Gastrocnemius medialis (tissue), 4 donors: Measurements from ENCODE around the gene ATG7. TPM values are rescaled to one million over a fixed set of nuclear protein-coding genes. Genes with fewer than 3 reads are reported as not detected.
A peak's percentile ranks its signal among the peaks of the same experiment; 100 is the strongest.

Source experiments
- ATAC-seq, 2 donors: fragments of 150-250 bp; one replicate each; pipeline ENCODE4 v1.9.1; 2016
- DNase-seq, 2 donors: peaks; one replicate each; pipeline ENCODE4 v3.0.0-alpha.2; 2019
- H3K27ac ChIP-seq, 4 donors: fragments of 200-600 bp; sonication (generic); 1 replicate in 1 of 4; 2 replicates in 3 of 4; pipeline ENCODE4 v1.5.1; 2016 to 2018; ENCODE audit warnings: mild to moderate bottlenecking in 2 of 4, moderate library complexity in 1 of 4
- H3K27me3 ChIP-seq, 3 donors: fragments of 200-600 bp; sonication (generic) in 2 of 3; 1 replicate in 1 of 3; 2 replicates in 2 of 3; pipeline versions ENCODE4 v1.5.1 to v1.6.0; 2016 to 2019; ENCODE audit warnings: mild to moderate bottlenecking in 1 of 3, moderate library complexity in 1 of 3
- H3K36me3 ChIP-seq, 2 donors: fragments of 200-600 bp; sonication (generic) in 1 of 2; one replicate each; pipeline ENCODE4 v1.5.1; 2017 to 2018
- H3K4me1 ChIP-seq, 2 donors: fragments of 200-600 bp; sonication (generic) in 1 of 2; one replicate each; pipeline ENCODE4 v1.5.1; 2016 to 2017; ENCODE audit warnings: mild to moderate bottlenecking in 2 of 2
- H3K4me3 ChIP-seq, 4 donors: fragments of 200-600 bp; sonication (generic) in 3 of 4; 1 replicate in 1 of 4; 2 replicates in 3 of 4; pipeline ENCODE4 v1.5.1; 2016 to 2019; ENCODE audit warnings: mild to moderate bottlenecking in 2 of 4
- H3K9me3 ChIP-seq, 3 donors: fragments of 200-600 bp; sonication (generic) in 2 of 3; 1 replicate in 1 of 3; 2 replicates in 2 of 3; pipeline ENCODE4 v1.5.1; 2016 to 2019
- CTCF ChIP-seq, 5 experiments: fragments of 450-650 bp in 3 of 5; fragments of 200-600 bp in 2 of 5; sonication (generic) in 2 of 5; IDR thresholded peaks in 4 of 5; conservative IDR thresholded peaks in 1 of 5; 1 replicate in 4 of 5; 2 replicates in 1 of 5; pipeline ENCODE4 v1.5.1; 2016 to 2019; ENCODE audit warnings: antibody characterized with exemption in 5 of 5, mild to moderate bottlenecking in 3 of 5, moderate library complexity in 3 of 5
- POLR2A ChIP-seq, 2 donors: fragments of 450-650 bp; IDR thresholded peaks; one replicate each; pipeline ENCODE4 v1.6.1; 2017; ENCODE audit warnings: antibody characterized with exemption in 2 of 2, mild to moderate bottlenecking in 2 of 2, moderate library complexity in 2 of 2
- in situ Hi-C, 4 donors: fragments of 200-750 bp; cut with MboI; loops; one replicate each; pipeline versions ENCODE4 v1.15.0 to v1.8.0; 2017; ENCODE audit warnings: low sequenced_read_pairs in 4 of 4
- intact Hi-C: fragments of 100-400 bp; cut with DNase I; formaldehyde crosslinking; loops from one replicate; pipeline ENCODE4 v1.15.1; 2023; ENCODE audit warnings: low total_unique reads
- total RNA-seq, 4 donors: library from RNA; depleted of rRNA; stranded (reverse); fragments of >200 nt; gene quantifications; one replicate each; pipeline versions ENCODE4 v1.1.0 to v1.2.3, GENCODE V29; 2016

The ATG7 gene
- total RNA-seq, 4 donors from 2014 or later: 13.5 to 29.2 (median 15.0) TPM

- H3K4me1 ChIP-seq: peaks cover 10% of the 10 kb centered on the region in 2 donors
- no peak overlapping the region for H3K4me3 ChIP-seq
- in situ Hi-C loops: no loop called here
- intact Hi-C loops: no loop called here
- DNase-seq (no peak), ATAC-seq (no peak)
- TF ChIP-seq POLR2A (IDR thresholded peaks at IDR 0.05) (no peak), CTCF (IDR thresholded peaks at IDR 0.05 in 4 of 5, conservative IDR thresholded peaks at IDR 0.05 in 1 of 5) (no peak)
- no peaks in the 10 kb centered on the region for H3K9me3 ChIP-seq
- no peaks in the 10 kb centered on the region for H3K36me3 ChIP-seq
- H3K27ac ChIP-seq: no peak overlapping the region
- no peaks in the 10 kb centered on the region for H3K27me3 ChIP-seq
These were observed 158.4 kb downstream of the ATG7 start for GRCh38 chr3:11430624-11431023.

GRCh38 chr3:11431319-11431718 is 159.1 kb downstream of the ATG7 start:
- no peaks in the 10 kb centered on the region for H3K27me3 ChIP-seq
- in situ Hi-C loops: no loop called here
- TF ChIP-seq CTCF (IDR thresholded peaks at IDR 0.05 in 4 of 5, conservative IDR thresholded peaks at IDR 0.05 in 1 of 5): no peak
- no peak for TF ChIP-seq POLR2A (IDR thresholded peaks at IDR 0.05)
- H3K27ac ChIP-seq: no peak overlapping the region
- H3K9me3 ChIP-seq: no peaks in the 10 kb centered on the region
- H3K4me3 ChIP-seq: no peak overlapping the region
- H3K36me3 ChIP-seq: no peaks in the 10 kb centered on the region
- no peak for ATAC-seq
- peaks cover 10 to 12% of the 10 kb centered on the region in 2 donors for H3K4me1 ChIP-seq
- intact Hi-C loops: no loop called here
- no peak for DNase-seq

DNA sequence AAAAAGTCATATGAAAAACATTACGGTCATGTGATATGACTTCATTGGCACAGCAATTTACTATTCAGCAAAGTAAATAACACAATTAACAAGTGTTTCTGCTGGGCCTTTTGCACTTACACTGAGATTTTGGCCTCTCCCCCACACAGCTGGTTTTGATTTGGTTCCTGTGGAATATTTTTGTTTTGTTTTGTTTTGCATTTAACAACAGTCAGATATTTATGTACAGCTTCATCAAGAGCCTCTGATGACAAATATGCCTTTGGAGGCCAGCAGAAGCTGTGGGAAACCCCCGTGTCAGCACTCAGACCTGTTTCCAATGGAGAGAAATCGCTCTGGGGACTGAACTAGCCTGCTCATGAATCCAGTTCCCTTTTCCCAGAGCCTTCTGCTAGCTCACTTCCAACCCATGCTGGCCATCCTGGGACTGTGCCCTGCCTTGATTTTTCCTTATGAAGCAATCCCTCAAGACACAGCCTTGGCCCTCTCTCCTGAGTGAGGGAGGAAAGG is 161.9 kb downstream of the ATG7 start:
- peaks cover 10 to 12% of the 10 kb centered on the region in 2 donors for H3K4me1 ChIP-seq
- ATAC-seq (peak; percentile 31 to 62), DNase-seq (peak; percentile 25 to 39)
- H3K27me3 ChIP-seq: no peaks in the 10 kb centered on the region
- in situ Hi-C loops (no loop called here), intact Hi-C loops (no loop called here)
- no peaks in the 10 kb centered on the region for H3K36me3 ChIP-seq
- no peak overlapping the region for H3K4me3 ChIP-seq
- no peak for TF ChIP-seq POLR2A (IDR thresholded peaks at IDR 0.05)
- no peak for TF ChIP-seq CTCF (IDR thresholded peaks at IDR 0.05 in 4 of 5, conservative IDR thresholded peaks at IDR 0.05 in 1 of 5)
- peak overlapping the region; percentile 21 to 59 (median 40) for H3K27ac ChIP-seq
- H3K9me3 ChIP-seq: no peaks in the 10 kb centered on the region

DNA sequence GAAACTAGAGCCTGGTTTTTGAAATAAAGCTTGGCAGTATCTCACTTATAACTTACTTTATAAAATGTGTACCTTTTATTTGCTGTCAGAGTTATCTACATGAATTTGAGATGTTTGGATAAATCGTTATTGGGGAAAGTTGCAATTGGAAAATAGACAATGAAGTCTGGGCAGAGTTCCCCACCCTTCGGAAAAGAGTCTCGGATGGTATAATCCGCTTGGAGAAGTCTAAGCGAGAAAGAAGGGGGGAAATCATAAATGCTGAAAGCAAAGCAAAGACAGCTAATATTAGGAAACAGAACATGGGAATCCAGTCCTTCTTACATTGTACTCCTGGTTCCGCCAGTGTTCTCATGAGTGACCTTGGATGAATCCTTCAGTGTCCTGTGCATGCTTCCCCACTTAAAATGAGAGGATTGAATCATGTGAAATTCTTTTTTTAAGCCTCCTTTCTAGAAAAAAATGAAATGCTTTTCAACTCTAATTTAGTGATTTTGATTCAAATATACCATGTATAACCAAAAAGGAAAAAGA is 162.4 kb downstream of the ATG7 start:
- Histone ChIP-seq H3K4me1 (peaks cover 10 to 12% of the 10 kb centered on the region in 2 donors), H3K36me3 (no peaks in the 10 kb centered on the region), H3K9me3 (no peaks in the 10 kb centered on the region), H3K27ac (peak overlapping the region; percentile 21 to 59 (median 40)), H3K4me3 (no peak overlapping the region), H3K27me3 (no peaks in the 10 kb centered on the region)
- intact Hi-C loops (no loop called here), in situ Hi-C loops (no loop called here)
- TF ChIP-seq CTCF (IDR thresholded peaks at IDR 0.05 in 4 of 5, conservative IDR thresholded peaks at IDR 0.05 in 1 of 5): no peak
- TF ChIP-seq POLR2A (IDR thresholded peaks at IDR 0.05): no peak
- DNase-seq (no peak), ATAC-seq (peak; percentile 44 to 52)
